ENCODE data around the gene CDC7.

- TF ChIP-seq FOXA1 (IDR thresholded peaks at IDR 0.05) (no peak), TARDBP (IDR thresholded peaks at IDR 0.05) (no peak), SP1 (IDR thresholded peaks at IDR 0.05) (no peak), ARNT (IDR thresholded peaks at IDR 0.05) (no peak), HDGF (IDR thresholded peaks at IDR 0.05; ENCODE audit: borderline replicate concordance) (no peak), SUZ12 (IDR thresholded peaks at IDR 0.05) (no peak), FOXK2 (IDR thresholded peaks at IDR 0.05) (no peak), CTBP1 (IDR thresholded peaks at IDR 0.05; ENCODE audit: borderline replicate concordance) (no peak), BHLHE40 (IDR thresholded peaks at IDR 0.05; ENCODE audit: borderline replicate concordance) (no peak), ELF4 (IDR thresholded peaks at IDR 0.05) (no peak), NFRKB (IDR thresholded peaks at IDR 0.05) (no peak)
Measured at GRCh38 chr1:91552596-91552995, 51.9 kb downstream of the CDC7 start.
